ENCODE results near the gene DHX16. TPM values are rescaled to one million over a fixed set of nuclear protein-coding genes. Genes with fewer than 3 reads are reported as not detected.

The DHX16 gene
- total and polyA plus RNA-seq, 7 donors = 26.6 to 70.3 (median 40.3) TPM

DNA sequence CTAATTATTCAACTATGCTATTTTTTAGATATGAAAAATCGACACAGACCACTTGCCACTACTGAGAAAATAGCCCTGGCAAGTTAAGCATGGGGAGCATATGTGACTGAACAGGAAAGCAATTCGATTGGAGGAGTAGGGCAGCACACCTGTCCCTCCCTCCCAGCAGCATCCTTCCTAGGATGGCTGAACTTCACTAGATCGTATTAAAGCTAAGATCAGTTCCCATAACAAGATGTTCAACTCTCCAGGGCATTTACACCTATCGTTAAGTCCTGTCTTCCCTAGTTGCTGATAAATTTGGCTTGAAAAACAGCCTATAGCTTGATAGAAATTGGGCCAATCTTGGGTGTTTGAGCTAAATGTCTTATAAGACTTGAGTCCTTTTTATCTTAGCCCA is 62.7 kb downstream of the DHX16 start:
- intact Hi-C loops (cut with DNase I) = loop anchor here in 1 of 2 donors (5.0 kb wide), 1 partner anchor 33 kb away; no protein-coding TSS in a partner anchor

DNA sequence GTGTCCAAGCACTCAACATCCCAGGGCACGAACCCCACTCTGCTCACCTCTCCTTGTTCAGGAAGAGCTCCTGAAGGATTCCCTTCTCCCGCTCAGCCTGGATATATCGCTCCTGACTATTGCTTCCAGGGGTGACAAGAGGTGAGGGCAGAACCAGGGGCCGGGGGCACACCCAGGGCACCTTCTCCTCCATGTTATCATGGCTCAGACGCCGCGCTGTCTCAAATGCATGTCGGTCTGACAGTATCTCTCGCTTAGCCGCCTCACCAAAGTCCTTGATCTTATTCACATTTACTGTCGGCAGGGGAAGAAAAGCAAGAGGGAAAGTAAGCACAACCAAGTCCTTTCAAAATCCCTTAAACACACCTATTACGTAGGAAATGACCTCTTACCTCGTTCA is 68.8 kb downstream of the DHX16 start:
- Histone ChIP-seq H3K36me3 (ENCODE audit: insufficient read depth in 1 of 2, low read depth in 1 of 2) (peaks cover 26 to 90% of the 10 kb centered on the region in 2 donors), H3K27ac (no peak overlapping the region), H3K4me3 (no peak overlapping the region), H3K27me3 (ENCODE audit: insufficient read depth in 3 of 3, low read length in 2 of 3) (no peaks in the 10 kb centered on the region), H3K9me3 (no peaks in the 10 kb centered on the region), H3K4me1 (no peaks in the 10 kb centered on the region)
- 94 to 97% (median 94%) methylated on average over 13 of the region's 13 CpGs for WGBS, 3 donors
- ATAC-seq = no peak
- no peak for DNase-seq
- intact Hi-C loops (cut with DNase I) = loop anchor here in 1 of 2 donors (10.0 kb wide), 1 partner anchor 119 kb away; the partner anchor contains the start of gene HLA-E
- TF ChIP-seq, protein P1, sequence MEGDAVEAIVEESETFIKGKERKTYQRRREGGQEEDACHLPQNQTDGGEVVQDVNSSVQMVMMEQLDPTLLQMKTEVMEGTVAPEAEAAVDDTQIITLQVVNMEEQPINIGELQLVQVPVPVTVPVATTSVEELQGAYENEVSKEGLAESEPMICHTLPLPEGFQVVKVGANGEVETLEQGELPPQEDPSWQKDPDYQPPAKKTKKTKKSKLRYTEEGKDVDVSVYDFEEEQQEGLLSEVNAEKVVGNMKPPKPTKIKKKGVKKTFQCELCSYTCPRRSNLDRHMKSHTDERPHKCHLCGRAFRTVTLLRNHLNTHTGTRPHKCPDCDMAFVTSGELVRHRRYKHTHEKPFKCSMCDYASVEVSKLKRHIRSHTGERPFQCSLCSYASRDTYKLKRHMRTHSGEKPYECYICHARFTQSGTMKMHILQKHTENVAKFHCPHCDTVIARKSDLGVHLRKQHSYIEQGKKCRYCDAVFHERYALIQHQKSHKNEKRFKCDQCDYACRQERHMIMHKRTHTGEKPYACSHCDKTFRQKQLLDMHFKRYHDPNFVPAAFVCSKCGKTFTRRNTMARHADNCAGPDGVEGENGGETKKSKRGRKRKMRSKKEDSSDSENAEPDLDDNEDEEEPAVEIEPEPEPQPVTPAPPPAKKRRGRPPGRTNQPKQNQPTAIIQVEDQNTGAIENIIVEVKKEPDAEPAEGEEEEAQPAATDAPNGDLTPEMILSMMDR (IDR thresholded peaks at IDR 0.05) = no peak

More for the DNA sequence above, 62.7 kb downstream of the DHX16 start:
- H3K36me3 ChIP-seq (ENCODE audit: insufficient read depth in 1 of 2, low read depth in 1 of 2) = peaks cover 14 to 47% of the 10 kb centered on the region in 2 donors
- H3K9me3 ChIP-seq = no peaks in the 10 kb centered on the region
- DNase-seq = no peak
- no peaks in the 10 kb centered on the region for H3K27me3 ChIP-seq (ENCODE audit: insufficient read depth in 3 of 3, low read length in 2 of 3)
- H3K27ac ChIP-seq = no peak overlapping the region
- no peak for ATAC-seq
- H3K4me1 ChIP-seq = peaks cover 42% of the 10 kb centered on the region
- 75 to 79% (median 79%) methylated on average over 4 of the region's 4 CpGs for WGBS, 3 donors
- TF ChIP-seq, protein P1 (IDR thresholded peaks at IDR 0.05) = no peak
- H3K4me3 ChIP-seq = no peak overlapping the region

Other genes with a start within 250 kb of the DHX16 start
- gene HLA-E, start 183.5 kb downstream of the DHX16 start, total RNA-seq = 100 to 1,000 TPM in 1 of 4 donors, 10 to 100 TPM in 3; 85.1 to 152 (median 92.4) TPM
- 100 to 1,000 TPM in 1 of 3 donors, 10 to 100 TPM in 2; 75.2 to 168 (median 98.5) TPM for gene HLA-E, start 183.5 kb downstream of the DHX16 start, polyA plus RNA-seq
- gene GNL1, start 116.5 kb downstream of the DHX16 start, total RNA-seq = 10 to 100 TPM; 20.1 to 26.3 (median 24.2) TPM
- 10 to 100 TPM; 14.2 to 32.3 (median 30.8) TPM for gene GNL1, start 116.5 kb downstream of the DHX16 start, polyA plus RNA-seq
- 1 to 10 TPM; 1.5 to 3.5 (median 1.8) TPM for gene PRR3, start 115.7 kb downstream of the DHX16 start, total RNA-seq
- 1 to 10 TPM; 2.3 to 5.1 (median 3.5) TPM for gene PRR3, start 115.7 kb downstream of the DHX16 start, polyA plus RNA-seq
- 100 to 1,000 TPM in 1 of 4 donors, 10 to 100 TPM in 3; 64.2 to 108 (median 95.5) TPM for gene ABCF1, start 101.6 kb downstream of the DHX16 start, total RNA-seq
- 100 to 1,000 TPM in 2 of 3 donors, 10 to 100 TPM in 1; 53.8 to 119 (median 108) TPM for gene ABCF1, start 101.6 kb downstream of the DHX16 start, polyA plus RNA-seq
- gene PPP1R10, start 55.8 kb downstream of the DHX16 start, total RNA-seq = 10 to 100 TPM; 27.1 to 42.5 (median 31.6) TPM
- gene PPP1R10, start 55.8 kb downstream of the DHX16 start, polyA plus RNA-seq = 10 to 100 TPM in 2 of 3 donors, 1 to 10 TPM in 1; 5.5 to 23.2 (median 10.1) TPM
- 100 to 1,000 TPM; 109 to 184 (median 152) TPM for gene MRPS18B, start 55.2 kb downstream of the DHX16 start, total RNA-seq
- gene MRPS18B, start 55.2 kb downstream of the DHX16 start, polyA plus RNA-seq = 100 to 1,000 TPM; 241 to 303 (median 242) TPM
- 1 to 10 TPM; 2.1 to 5.2 (median 2.9) TPM for gene ATAT1, start 46.1 kb downstream of the DHX16 start, total RNA-seq
- gene ATAT1, start 46.1 kb downstream of the DHX16 start, polyA plus RNA-seq = 1 to 10 TPM; 1.9 to 4.7 (median 4.4) TPM
- gene C6orf136, start 25.9 kb downstream of the DHX16 start, total RNA-seq = 10 to 100 TPM; 21.8 to 52.8 (median 27.2) TPM
- gene C6orf136, start 25.9 kb downstream of the DHX16 start, polyA plus RNA-seq = 10 to 100 TPM; 36.4 to 60.2 (median 42.6) TPM
- 10 to 100 TPM; 14.2 to 39.7 (median 17.3) TPM for gene PPP1R18, start 13.6 kb upstream of the DHX16 start, total RNA-seq
- gene PPP1R18, start 13.6 kb upstream of the DHX16 start, polyA plus RNA-seq = 10 to 100 TPM in 2 of 3 donors, 1 to 10 TPM in 1; 6.7 to 19.7 (median 11.3) TPM
- gene NRM, start 18.0 kb upstream of the DHX16 start, total RNA-seq = 1 to 10 TPM; 2.2 to 3.9 (median 2.6) TPM
- 1 to 10 TPM; 1.8 to 4.1 (median 1.8) TPM for gene NRM, start 18.0 kb upstream of the DHX16 start, polyA plus RNA-seq
- gene MDC1, start 44.3 kb upstream of the DHX16 start, total RNA-seq = 10 to 100 TPM; 12.7 to 18.0 (median 15.4) TPM
- 10 to 100 TPM in 1 of 3 donors, 1 to 10 TPM in 2; 4.1 to 10.9 (median 6.5) TPM for gene MDC1, start 44.3 kb upstream of the DHX16 start, polyA plus RNA-seq
- gene TUBB, start 47.3 kb upstream of the DHX16 start, total RNA-seq = 100 to 1,000 TPM; 136 to 220 (median 201) TPM
- gene TUBB, start 47.3 kb upstream of the DHX16 start, polyA plus RNA-seq = 100 to 1,000 TPM; 175 to 487 (median 187) TPM
- gene FLOT1, start 69.7 kb upstream of the DHX16 start, total RNA-seq = 100 to 1,000 TPM; 113 to 182 (median 153) TPM
- gene FLOT1, start 69.7 kb upstream of the DHX16 start, polyA plus RNA-seq = 100 to 1,000 TPM; 181 to 224 (median 206) TPM
- 10 to 100 TPM in 3 of 4 donors, 1 to 10 TPM in 1; 6.3 to 38.4 (median 23.9) TPM for gene IER3, start 71.5 kb upstream of the DHX16 start, total RNA-seq
- gene IER3, start 71.5 kb upstream of the DHX16 start, polyA plus RNA-seq = 100 to 1,000 TPM in 1 of 3 donors, 1 to 10 TPM in 2; 3.1 to 321 (median 3.2) TPM
- gene DDR1, start 211.5 kb upstream of the DHX16 start, total RNA-seq = 100 to 1,000 TPM in 1 of 4 donors, 10 to 100 TPM in 3; 26.3 to 129 (median 54.2) TPM
- 10 to 100 TPM in 2 of 3 donors, 1 to 10 TPM in 1; 2.2 to 10.8 (median 10.5) TPM for gene DDR1, start 211.5 kb upstream of the DHX16 start, polyA plus RNA-seq
- gene GTF2H4, start 235.2 kb upstream of the DHX16 start, total RNA-seq = 10 to 100 TPM; 13.3 to 21.3 (median 15.8) TPM
- gene GTF2H4, start 235.2 kb upstream of the DHX16 start, polyA plus RNA-seq = 10 to 100 TPM; 18.9 to 30.8 (median 26.4) TPM
- 10 to 100 TPM; 25.8 to 36.6 (median 28.2) TPM for gene VARS2, start 241.2 kb upstream of the DHX16 start, total RNA-seq
- 10 to 100 TPM; 11.4 to 22.6 (median 13.9) TPM for gene VARS2, start 241.2 kb upstream of the DHX16 start, polyA plus RNA-seq

Measured in psoas muscle (tissue), 8 donors.